ENCODE measurements around the gene AP4M1. TPM values are rescaled to one million over a fixed set of nuclear protein-coding genes. Genes with fewer than 3 reads are reported as not detected.
"Not testable (repeated sequence)": the region's sequence is repeated elsewhere in the genome, so short reads cannot be mapped to it uniquely, and the experiment has no call there.

The AP4M1 gene
- total RNA-seq, 2 experiments from 2014 or later: 25.0 to 33.8 TPM

DNA sequence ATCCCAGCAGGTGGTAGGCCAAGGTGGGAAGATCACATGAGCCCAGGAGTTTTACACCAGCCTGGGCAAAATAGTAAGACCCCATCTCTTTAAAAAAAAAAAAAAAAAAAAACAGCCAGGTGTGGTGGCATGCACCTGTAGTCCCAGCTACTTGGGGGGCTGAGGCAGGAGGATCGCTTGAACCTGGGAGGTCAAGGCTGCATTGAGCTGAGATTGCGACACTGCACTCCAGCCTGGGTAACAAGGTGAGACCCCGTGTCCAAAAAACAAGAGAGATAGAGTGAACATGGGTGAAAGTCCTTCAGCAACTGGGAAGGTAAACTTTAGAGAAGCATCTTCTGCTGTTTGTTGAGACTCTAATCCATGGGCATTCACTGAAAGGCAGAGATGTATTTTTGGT, 41.0 kb downstream of the AP4M1 start:
- no TSS peak for BruUV-seq (replicated peaks)
- DNase-seq (ENCODE audit: low spot score): no peak
- H3K9me2 ChIP-seq (ENCODE audit: insufficient read depth, low read length): no peaks in the 10 kb centered on the region
- no peak overlapping the region; the same call in 1 of the 2 replicates for H2AFZ ChIP-seq (ENCODE audit: low read length)
- H3K4me2 ChIP-seq (ENCODE audit: low read length): no peak overlapping the region
- ChIA-PET POLR2A (interaction anchor here (0.7 to 1.3 kb wide), 6 partner anchors 14 to 243 kb away, joined by 3 to 7 read pairs (median 3); partner anchors contain the start of genes AP4M1 and MCM7), CTCF (ENCODE audit: unreplicated experiment) (no interaction called here)
- H3K9me3 ChIP-seq (ENCODE audit: low read length): no peaks in the 10 kb centered on the region
- TF ChIP-seq EZH2phosphoT487 (IDR thresholded peaks at IDR 0.05; ENCODE audit: borderline replicate concordance, low read depth, low read length) (no peak), CTCF (conservative IDR thresholded peaks at IDR 0.05; ENCODE audit: low read length) (no peak)
- no peaks in the 10 kb centered on the region for H3K36me3 ChIP-seq (ENCODE audit: insufficient read depth, low read length)
- intact Hi-C loops (cut with micrococcal nuclease; ENCODE audit: unreplicated experiment): no loop called here
- H3K27ac ChIP-seq (ENCODE audit: low read depth, low read length, poor library complexity, severe bottlenecking): no peak overlapping the region
- H3K79me2 ChIP-seq (ENCODE audit: insufficient read depth, low read depth, low read length): no peaks in the 10 kb centered on the region
- H3K4me3 ChIP-seq (ENCODE audit: low read depth, low read length, poor library complexity, severe bottlenecking): no peak overlapping the region
- no peaks in the 10 kb centered on the region for H4K20me1 ChIP-seq (ENCODE audit: insufficient read depth, low read length)
- H3K4me1 ChIP-seq (ENCODE audit: insufficient read depth, low read length, poor library complexity, severe bottlenecking): peaks cover 35% of the 10 kb centered on the region

- intact Hi-C loops (cut with micrococcal nuclease; ENCODE audit: unreplicated experiment): loop anchor here (5.0 kb wide), 1 partner anchor 76 kb away; no protein-coding TSS in a partner anchor
- BruUV-seq (replicated peaks); H2AFZ ChIP-seq (ENCODE audit: low read length); DNase-seq (ENCODE audit: low spot score); H3K4me3 ChIP-seq (ENCODE audit: low read depth, low read length, poor library complexity, severe bottlenecking); H3K36me3 ChIP-seq (ENCODE audit: insufficient read depth, low read length); H3K4me2 ChIP-seq (ENCODE audit: low read length); H3K27ac ChIP-seq (ENCODE audit: low read depth, low read length, poor library complexity, severe bottlenecking); H3K9me3 ChIP-seq (ENCODE audit: low read length); CTCF ChIA-PET (ENCODE audit: unreplicated experiment); H4K20me1 ChIP-seq (ENCODE audit: insufficient read depth, low read length); H3K9me2 ChIP-seq (ENCODE audit: insufficient read depth, low read length): not testable (repeated sequence)
- Histone ChIP-seq H3K4me1 (ENCODE audit: insufficient read depth, low read length, poor library complexity, severe bottlenecking) (peaks cover 34% of the 10 kb centered on the region), H3K79me2 (ENCODE audit: insufficient read depth, low read depth, low read length) (peaks cover 20% of the 10 kb centered on the region)
- POLR2A ChIA-PET: interaction anchor here (0.6 to 3.4 kb wide), 2 partner anchors 8 to 22 kb away, joined by 4 to 34 read pairs; partner anchors contain the start of gene GAL3ST4
These were observed 44.9 kb downstream of the AP4M1 start for GRCh38 chr7:100146350-100146749.

- Histone ChIP-seq H4K20me1 (ENCODE audit: insufficient read depth, low read length) (no peaks in the 10 kb centered on the region), H3K4me2 (ENCODE audit: low read length) (no peak overlapping the region), H3K36me3 (ENCODE audit: insufficient read depth, low read length) (peaks cover 9% of the 10 kb centered on the region; the same call in 1 of the 2 replicates), H3K9me2 (ENCODE audit: insufficient read depth, low read length) (no peaks in the 10 kb centered on the region), H3K79me2 (ENCODE audit: insufficient read depth, low read depth, low read length) (peaks cover 28% of the 10 kb centered on the region), H3K4me3 (ENCODE audit: low read depth, low read length, poor library complexity, severe bottlenecking) (no peak overlapping the region), H3K9me3 (ENCODE audit: low read length) (no peaks in the 10 kb centered on the region), H3K4me1 (ENCODE audit: insufficient read depth, low read length, poor library complexity, severe bottlenecking) (peaks cover 32% of the 10 kb centered on the region), H3K27ac (ENCODE audit: low read depth, low read length, poor library complexity, severe bottlenecking) (no peak overlapping the region), H2AFZ (ENCODE audit: low read length) (no peak overlapping the region)
- ChIA-PET CTCF (ENCODE audit: unreplicated experiment) (no interaction called here), POLR2A (interaction anchor here (1.0 to 3.4 kb wide), 2 partner anchors 9 to 42 kb away, joined by 4 to 34 read pairs; no protein-coding TSS in a partner anchor)
- TF ChIP-seq EZH2phosphoT487 (IDR thresholded peaks at IDR 0.05; ENCODE audit: borderline replicate concordance, low read depth, low read length): no peak
- TF ChIP-seq CTCF (conservative IDR thresholded peaks at IDR 0.05; ENCODE audit: low read length): no peak
- no TSS peak for BruUV-seq (replicated peaks)
- intact Hi-C loops (cut with micrococcal nuclease; ENCODE audit: unreplicated experiment): loop anchor here (5.0 kb wide), 1 partner anchor 75 kb away; no protein-coding TSS in a partner anchor
- DNase-seq (ENCODE audit: low spot score): no peak
These were observed 45.8 kb downstream of the AP4M1 start for GRCh38 chr7:100147278-100147677.

Measured in OCI-LY7 (cell line).